WTC11 (cell line): ENCODE measurements around the gene LTA.

Source experiments
- CTCF ChIP-seq: fragments of 200-600 bp; IDR thresholded peaks from 2 replicates; pipeline ENCODE4 v1.8.0; 2022; ENCODE audit warnings: antibody characterized with exemption
- E2F5 ChIP-seq: sonication (generic); formaldehyde crosslinking; IDR thresholded peaks from 2 replicates; pipeline ENCODE4 v1.8.1; 2022; ENCODE audit warnings: mild to moderate bottlenecking, moderate library complexity, missing genetic modification reagents
- IRF1 ChIP-seq: sonication (generic); formaldehyde crosslinking; IDR thresholded peaks from 2 replicates; pipeline ENCODE4 v1.8.0; 2023; ENCODE audit warnings: missing genetic modification reagents
- IRF2 ChIP-seq: sonication (generic); formaldehyde crosslinking; IDR thresholded peaks from 2 replicates; pipeline ENCODE4 v1.8.0; 2022; ENCODE audit warnings: low read depth, missing genetic modification reagents, borderline replicate concordance
- KAT7 ChIP-seq: sonication (generic); formaldehyde crosslinking; IDR thresholded peaks from 2 replicates; pipeline ENCODE4 v1.8.1; 2023; ENCODE audit warnings: missing genetic modification reagents, mild to moderate bottlenecking, borderline replicate concordance
- MAX ChIP-seq: sonication (generic); formaldehyde crosslinking; IDR thresholded peaks from 2 replicates; pipeline ENCODE4 v1.8.0; 2022; ENCODE audit warnings: mild to moderate bottlenecking, missing genetic modification reagents
- NFYB ChIP-seq: sonication (generic); formaldehyde crosslinking; conservative IDR thresholded peaks from 2 replicates; pipeline ENCODE4 v1.8.0; 2022; ENCODE audit warnings: low read depth, missing genetic modification reagents
- ZBTB21 ChIP-seq: sonication (generic); formaldehyde crosslinking; IDR thresholded peaks from 2 replicates; pipeline ENCODE4 v1.8.1; 2023; ENCODE audit warnings: mild to moderate bottlenecking, missing genetic modification reagents, borderline replicate concordance
- ZNF281 ChIP-seq: sonication (generic); formaldehyde crosslinking; IDR thresholded peaks from 2 replicates; pipeline ENCODE4 v1.8.0; 2023; ENCODE audit warnings: mild to moderate bottlenecking, missing genetic modification reagents
- ZNF416 ChIP-seq: fragments of 250-450 bp; sonication (Bioruptor Pico); IDR thresholded peaks from 2 replicates; pipeline ENCODE4 v1.9.0; 2021; ENCODE audit warnings: mild to moderate bottlenecking, inconsistent platforms
- ZNF512 ChIP-seq: sonication (generic); formaldehyde crosslinking; IDR thresholded peaks from 2 replicates; pipeline ENCODE4 v1.8.1; 2022; ENCODE audit warnings: missing genetic modification reagents, borderline replicate concordance

- TF ChIP-seq E2F5 (CRISPR knock-in tag) (no peak), CTCF (no peak), ZNF416 (CRISPR knock-in tag) (no peak), IRF1 (CRISPR knock-in tag) (no peak), ZNF281 (CRISPR knock-in tag) (no peak), ZBTB21 (no peak), MAX (CRISPR knock-in tag) (no peak), IRF2 (CRISPR knock-in tag) (no peak), NFYB (CRISPR knock-in tag) (no peak), ZNF512 (CRISPR knock-in tag) (no peak), KAT7 (no peak)
These were observed 43.7 kb upstream of the LTA start for GRCh38 chr6:31528307-31528777.
